Measurements from ENCODE around the gene TSC22D1.

TSC22D1 gene

DNA sequence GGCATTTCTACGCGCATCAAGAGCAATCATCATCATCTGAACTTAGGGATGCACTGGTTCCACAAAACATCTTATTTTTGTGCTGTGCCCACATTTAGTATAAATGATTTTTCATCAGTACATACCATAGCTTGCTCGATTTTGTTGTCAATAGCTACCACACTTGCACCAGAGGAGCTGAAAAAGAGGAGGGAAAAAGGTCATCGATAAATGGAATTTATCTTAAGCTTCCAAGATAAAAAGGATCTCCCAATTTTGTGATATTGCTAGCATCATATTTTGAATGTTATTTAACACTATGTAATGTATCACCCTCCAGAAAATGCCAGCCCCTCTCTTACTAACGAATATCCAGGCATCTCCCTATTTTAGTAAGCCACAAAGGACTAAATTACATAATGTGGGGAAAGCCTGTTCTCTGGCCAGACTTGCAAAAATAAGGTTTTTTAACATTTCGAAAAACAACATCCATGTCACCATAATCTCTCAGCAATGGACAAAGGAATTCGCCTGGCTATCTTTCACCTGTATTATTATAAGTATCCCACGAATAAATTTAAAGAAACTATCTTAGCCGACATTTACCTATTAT, 140.1 kb downstream of the TSC22D1 start:
- DNase-seq (ENCODE audit: extremely low spot score) = no peak
- ChIA-PET POLR2A (interaction anchor here (0.6 to 2.9 kb wide), 21 partner anchors 8 to 384 kb away, joined by 3 to 29 read pairs (median 5); no protein-coding TSS in a partner anchor), CTCF (no interaction called here)
- TF ChIP-seq BHLHE40 (IDR thresholded peaks at IDR 0.05; ENCODE audit: borderline replicate concordance) (no peak), HDGF (IDR thresholded peaks at IDR 0.05; ENCODE audit: borderline replicate concordance) (no peak), TARDBP (IDR thresholded peaks at IDR 0.05) (no peak), NFRKB (IDR thresholded peaks at IDR 0.05) (no peak), SP1 (IDR thresholded peaks at IDR 0.05) (no peak), SUZ12 (IDR thresholded peaks at IDR 0.05) (no peak), FOXM1 (IDR thresholded peaks at IDR 0.05; ENCODE audit: borderline replicate concordance) (no peak), FOXK2 (IDR thresholded peaks at IDR 0.05) (no peak), ZNF384 (IDR thresholded peaks at IDR 0.05) (no peak), CTBP1 (IDR thresholded peaks at IDR 0.05; ENCODE audit: borderline replicate concordance) (no peak), ARNT (IDR thresholded peaks at IDR 0.05) (no peak), ELF4 (IDR thresholded peaks at IDR 0.05) (no peak), LEF1 (IDR thresholded peaks at IDR 0.05; ENCODE audit: borderline replicate concordance) (no peak), FOXA1 (IDR thresholded peaks at IDR 0.05) (no peak), L3MBTL2 (conservative IDR thresholded peaks at IDR 0.05) (no peak)
- TF ChIP-seq, protein P1, sequence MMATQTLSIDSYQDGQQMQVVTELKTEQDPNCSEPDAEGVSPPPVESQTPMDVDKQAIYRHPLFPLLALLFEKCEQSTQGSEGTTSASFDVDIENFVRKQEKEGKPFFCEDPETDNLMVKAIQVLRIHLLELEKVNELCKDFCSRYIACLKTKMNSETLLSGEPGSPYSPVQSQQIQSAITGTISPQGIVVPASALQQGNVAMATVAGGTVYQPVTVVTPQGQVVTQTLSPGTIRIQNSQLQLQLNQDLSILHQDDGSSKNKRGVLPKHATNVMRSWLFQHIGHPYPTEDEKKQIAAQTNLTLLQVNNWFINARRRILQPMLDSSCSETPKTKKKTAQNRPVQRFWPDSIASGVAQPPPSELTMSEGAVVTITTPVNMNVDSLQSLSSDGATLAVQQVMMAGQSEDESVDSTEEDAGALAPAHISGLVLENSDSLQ (IDR thresholded peaks at IDR 0.05) = no peak

DNA sequence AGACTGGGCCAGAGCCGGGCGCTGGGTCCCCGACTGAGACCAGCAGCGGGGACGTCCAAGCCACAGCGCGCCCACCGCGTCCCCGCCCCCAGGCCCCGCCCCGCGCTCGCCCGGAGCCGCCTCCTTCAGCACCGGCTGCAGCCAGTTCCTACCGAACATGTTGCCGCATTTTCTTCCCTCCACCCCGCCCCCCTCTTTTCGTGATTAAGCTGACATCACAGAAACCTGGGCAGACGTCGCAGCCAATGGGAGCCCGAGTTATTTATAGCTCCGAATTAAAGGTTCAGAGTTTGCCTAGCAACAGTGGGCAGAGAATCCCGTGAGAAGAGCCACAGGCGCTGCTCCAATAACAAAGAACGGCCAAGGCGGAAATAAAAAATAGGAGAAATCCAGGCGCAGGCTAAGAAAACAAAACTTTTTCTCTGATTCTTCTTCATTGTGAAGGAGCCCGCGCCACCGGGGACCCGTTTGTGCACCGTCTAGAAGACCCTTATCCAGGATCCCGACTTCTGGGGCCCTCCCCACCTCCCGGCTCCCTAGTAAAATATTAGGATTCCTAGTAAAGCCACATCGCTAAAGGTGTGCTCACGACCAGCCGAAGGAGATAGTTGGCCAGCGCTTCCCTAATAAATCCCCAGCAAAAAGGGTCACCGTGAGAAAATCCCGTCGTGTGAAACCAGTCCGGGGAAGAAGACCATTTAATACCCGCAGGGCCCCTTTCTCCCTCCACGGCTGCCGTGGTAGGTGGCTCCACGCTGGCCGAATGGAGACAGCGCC, 140.8 kb downstream of the TSC22D1 start:
- ChIA-PET POLR2A (interaction anchor here (0.6 to 2.9 kb wide), 13 partner anchors 17 to 294 kb away, joined by 3 to 29 read pairs (median 4); no protein-coding TSS in a partner anchor), CTCF (no interaction called here)
- peak; percentile 89 for DNase-seq (ENCODE audit: extremely low spot score)
- TF ChIP-seq L3MBTL2 (conservative IDR thresholded peaks at IDR 0.05) (peak; percentile 43; the same call in 1 of the 2 replicates), FOXA1 (IDR thresholded peaks at IDR 0.05) (no peak)

DNA sequence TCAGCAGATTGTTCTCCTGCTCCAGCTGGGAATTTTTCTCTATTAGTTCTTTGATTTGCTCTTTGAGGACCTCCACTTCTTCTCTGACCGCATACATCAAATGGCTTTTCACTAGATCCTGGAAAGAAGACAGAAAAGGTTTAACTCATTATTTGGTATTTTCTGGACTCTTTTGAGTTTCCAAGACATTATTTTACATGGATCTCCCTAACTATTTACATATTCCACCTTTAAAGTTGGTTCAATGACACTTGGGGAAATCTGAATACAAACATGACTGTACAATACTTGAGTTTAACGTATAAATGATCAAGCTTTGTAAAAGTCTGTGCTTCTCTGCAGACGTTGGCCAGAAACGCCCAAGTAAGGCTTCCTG, 141.4 kb downstream of the TSC22D1 start:
- no peak for DNase-seq (ENCODE audit: extremely low spot score)
- CTCF ChIA-PET = no interaction called here

DNA sequence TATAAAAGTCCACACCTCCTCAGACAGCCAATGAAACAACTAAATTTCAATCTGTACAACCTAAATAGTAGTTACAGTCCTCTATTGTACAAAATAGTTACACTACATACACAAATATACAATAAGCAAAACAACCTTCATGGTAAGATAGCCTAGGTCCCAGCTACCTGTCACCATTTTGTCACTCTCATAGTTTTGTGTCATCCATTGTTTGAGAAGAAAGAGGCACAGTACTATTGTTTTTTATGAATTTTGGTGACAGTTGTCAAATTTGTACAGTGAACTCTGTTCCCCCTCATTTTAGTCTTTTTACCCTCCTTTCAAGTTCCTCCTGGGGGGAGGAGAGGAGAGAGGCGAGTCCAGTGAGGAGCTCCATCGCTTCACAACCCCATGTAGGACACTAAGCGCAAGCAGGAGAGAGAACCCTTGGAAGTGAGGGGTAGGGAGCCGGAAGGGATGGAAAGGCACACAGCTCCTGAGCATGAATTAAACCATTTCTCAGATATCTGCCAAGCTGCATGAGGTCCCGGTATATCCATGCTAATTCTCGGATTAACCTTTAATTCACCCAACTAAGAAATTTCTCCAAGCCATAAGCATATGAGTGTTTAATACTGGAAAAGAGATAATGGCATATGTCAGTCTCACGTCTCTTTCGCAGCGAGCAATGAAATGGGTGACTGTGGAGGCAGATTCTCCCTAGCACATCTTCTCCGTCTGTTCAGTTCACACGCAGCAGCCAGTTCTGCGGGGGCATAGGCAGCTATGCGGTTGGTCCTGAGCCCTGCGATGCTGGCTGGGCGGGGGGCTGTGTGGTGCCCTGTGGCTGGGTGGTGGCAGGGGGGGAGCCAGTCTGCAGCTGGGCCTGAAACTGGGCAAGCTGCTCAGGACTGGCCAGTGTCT, 142.0 kb downstream of the TSC22D1 start:
- no peak for DNase-seq (ENCODE audit: extremely low spot score)
- TF ChIP-seq CTBP1 (IDR thresholded peaks at IDR 0.05; ENCODE audit: borderline replicate concordance) (no peak), TARDBP (IDR thresholded peaks at IDR 0.05) (no peak), FOXM1 (IDR thresholded peaks at IDR 0.05; ENCODE audit: borderline replicate concordance) (no peak), ELF4 (IDR thresholded peaks at IDR 0.05) (no peak), FOXK2 (IDR thresholded peaks at IDR 0.05) (no peak), L3MBTL2 (conservative IDR thresholded peaks at IDR 0.05) (no peak)
- ChIA-PET CTCF (interaction anchor here (1.3 kb wide), 1 partner anchor 191 kb away, joined by 3 read pairs; no protein-coding TSS in a partner anchor), POLR2A (interaction anchor here (1.3 kb wide), 1 partner anchor 292 kb away, joined by 4 read pairs; no protein-coding TSS in a partner anchor)

More for the DNA sequence above, 141.4 kb downstream of the TSC22D1 start:
- no peak for TF ChIP-seq TARDBP (IDR thresholded peaks at IDR 0.05)
- no peak for TF ChIP-seq FOXM1 (IDR thresholded peaks at IDR 0.05; ENCODE audit: borderline replicate concordance)
- TF ChIP-seq HDGF (IDR thresholded peaks at IDR 0.05; ENCODE audit: borderline replicate concordance) = no peak
- TF ChIP-seq FOXK2 (IDR thresholded peaks at IDR 0.05) = no peak
- POLR2A ChIA-PET = interaction anchor here (0.7 to 2.9 kb wide), 8 partner anchors 17 to 293 kb away, joined by 3 to 29 read pairs (median 4); no protein-coding TSS in a partner anchor

DNA sequence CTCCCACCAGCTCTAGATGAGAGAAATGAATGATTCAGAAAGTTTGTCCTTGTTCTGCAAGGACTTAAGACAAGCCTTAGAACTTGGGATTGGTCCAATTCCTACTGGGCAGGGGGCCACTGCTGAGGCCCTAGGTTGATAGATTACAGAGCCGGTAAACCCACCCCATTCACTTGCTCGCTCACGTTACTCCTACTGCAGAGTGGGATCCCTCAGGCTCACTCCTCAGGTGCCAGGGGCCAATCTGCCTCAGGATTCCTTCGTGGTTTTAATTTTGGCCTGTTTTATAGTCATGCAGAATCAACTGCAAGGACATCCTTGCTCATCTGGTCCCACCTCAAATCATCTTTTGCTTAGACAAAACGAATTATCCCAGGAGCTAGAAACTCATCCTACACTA, 143.5 kb downstream of the TSC22D1 start:
- DNase-seq (ENCODE audit: extremely low spot score) = no peak
- TF ChIP-seq ARNT (IDR thresholded peaks at IDR 0.05) (no peak), SUZ12 (IDR thresholded peaks at IDR 0.05) (no peak), ZNF384 (IDR thresholded peaks at IDR 0.05) (no peak), SP1 (IDR thresholded peaks at IDR 0.05) (no peak), BHLHE40 (IDR thresholded peaks at IDR 0.05; ENCODE audit: borderline replicate concordance) (no peak), HDGF (IDR thresholded peaks at IDR 0.05; ENCODE audit: borderline replicate concordance) (no peak), ELF4 (IDR thresholded peaks at IDR 0.05) (no peak), NFRKB (IDR thresholded peaks at IDR 0.05) (no peak), LEF1 (IDR thresholded peaks at IDR 0.05; ENCODE audit: borderline replicate concordance) (no peak), FOXK2 (IDR thresholded peaks at IDR 0.05) (no peak), CTBP1 (IDR thresholded peaks at IDR 0.05; ENCODE audit: borderline replicate concordance) (no peak), L3MBTL2 (conservative IDR thresholded peaks at IDR 0.05) (no peak), TARDBP (IDR thresholded peaks at IDR 0.05) (no peak), FOXM1 (IDR thresholded peaks at IDR 0.05; ENCODE audit: borderline replicate concordance) (no peak), FOXA1 (IDR thresholded peaks at IDR 0.05) (no peak)
- TF ChIP-seq, protein P1 (IDR thresholded peaks at IDR 0.05) = no peak
- POLR2A ChIA-PET = no interaction called here
- CTCF ChIA-PET = interaction anchor here (1.3 kb wide), 1 partner anchor 190 kb away, joined by 3 read pairs; no protein-coding TSS in a partner anchor

DNA sequence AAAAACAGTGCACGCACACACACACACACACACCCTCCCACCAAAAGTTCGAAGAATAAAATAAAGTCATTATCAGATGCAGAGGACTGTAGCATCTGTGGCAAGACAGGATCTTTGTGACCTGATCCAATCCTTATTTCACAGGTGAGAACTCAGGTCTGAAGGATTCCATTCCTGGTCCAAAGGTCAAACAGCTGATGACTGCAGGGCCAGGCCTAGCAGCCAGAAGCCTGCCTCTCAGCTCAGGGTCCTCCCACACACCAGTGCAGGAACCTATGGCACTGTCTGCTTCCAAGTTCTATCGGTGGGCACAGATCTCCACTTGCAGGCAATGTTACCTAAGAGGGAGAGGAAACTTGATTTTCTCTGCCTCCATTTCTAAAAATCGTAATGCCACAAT, 145.0 kb downstream of the TSC22D1 start:
- ChIA-PET POLR2A (no interaction called here), CTCF (no interaction called here)
- no peak for TF ChIP-seq ELF4 (IDR thresholded peaks at IDR 0.05)
- TF ChIP-seq FOXK2 (IDR thresholded peaks at IDR 0.05) = no peak
- no peak for TF ChIP-seq CTBP1 (IDR thresholded peaks at IDR 0.05; ENCODE audit: borderline replicate concordance)
- no peak for TF ChIP-seq TARDBP (IDR thresholded peaks at IDR 0.05)
- TF ChIP-seq ZNF384 (IDR thresholded peaks at IDR 0.05) = no peak
- TF ChIP-seq BHLHE40 (IDR thresholded peaks at IDR 0.05; ENCODE audit: borderline replicate concordance) = no peak
- TF ChIP-seq NFRKB (IDR thresholded peaks at IDR 0.05) = no peak
- TF ChIP-seq L3MBTL2 (conservative IDR thresholded peaks at IDR 0.05) = no peak
- no peak for TF ChIP-seq SUZ12 (IDR thresholded peaks at IDR 0.05)
- no peak for TF ChIP-seq LEF1 (IDR thresholded peaks at IDR 0.05; ENCODE audit: borderline replicate concordance)
- TF ChIP-seq HDGF (IDR thresholded peaks at IDR 0.05; ENCODE audit: borderline replicate concordance) = no peak
- TF ChIP-seq FOXA1 (IDR thresholded peaks at IDR 0.05) = no peak
- TF ChIP-seq SP1 (IDR thresholded peaks at IDR 0.05) = no peak
- TF ChIP-seq, protein P1 (IDR thresholded peaks at IDR 0.05) = no peak
- no peak for TF ChIP-seq FOXM1 (IDR thresholded peaks at IDR 0.05; ENCODE audit: borderline replicate concordance)
- TF ChIP-seq ARNT (IDR thresholded peaks at IDR 0.05) = no peak
- DNase-seq (ENCODE audit: extremely low spot score) = no peak

All from HEK293T (cell line).